Erythroblast (primary cell): ENCODE results near the gene GSTM3.
"Not testable (repeated sequence)": the region's sequence is repeated elsewhere in the genome, so short reads cannot be mapped to it uniquely, and the experiment has no call there.

Experiments used
- DNase-seq, 2 experiments: peaks; one replicate each; lab custom pipeline; 2025; lab: John Stamatoyannopoulos, UW
- GATA1 ChIP-seq: IDR thresholded peaks from 2 replicates; pipeline ENCODE4 v1.6.1; 2011; ENCODE audit warnings: low read depth, mild to moderate bottlenecking, control low read depth, low read length, moderate library complexity
- POLR2A ChIP-seq: IDR thresholded peaks from 2 replicates; pipeline ENCODE4 v1.6.1; 2011; ENCODE audit warnings: mild to moderate bottlenecking, low read length

Gene GSTM3

GRCh38 chr1:109761227-109762038, 20.6 kb upstream of the GSTM3 start:
- TF ChIP-seq GATA1: no peak
- TF ChIP-seq POLR2A: no peak
- DNase-seq: no peak

GRCh38 chr1:109760581-109761226, 19.9 kb upstream of the GSTM3 start:
- TF ChIP-seq GATA1 (no peak), POLR2A (no peak)
- DNase-seq: no peak

GRCh38 chr1:109759513-109760334, 18.9 kb upstream of the GSTM3 start:
- TF ChIP-seq GATA1 (no peak), POLR2A (no peak)
- DNase-seq: no peak

- TF ChIP-seq POLR2A (no peak), GATA1 (no peak)
- DNase-seq: no peak
These were observed 17.3 kb upstream of the GSTM3 start for GRCh38 chr1:109757936-109758786.

GRCh38 chr1:109756848-109757521, 16.1 kb upstream of the GSTM3 start:
- DNase-seq: no peak
- TF ChIP-seq POLR2A: no peak
- no peak for TF ChIP-seq GATA1

- DNase-seq: not testable (repeated sequence)
These were observed 15.5 kb upstream of the GSTM3 start for GRCh38 chr1:109756325-109756724.

- TF ChIP-seq POLR2A: no peak
- TF ChIP-seq GATA1: no peak
- DNase-seq: no peak
These were observed 13.9 kb upstream of the GSTM3 start for GRCh38 chr1:109754738-109755137.

- TF ChIP-seq POLR2A: no peak
- no peak for DNase-seq
These were observed 10.9 kb upstream of the GSTM3 start for GRCh38 chr1:109751531-109752260.

GRCh38 chr1:109750920-109751319, 10.1 kb upstream of the GSTM3 start:
- DNase-seq: no peak
- TF ChIP-seq POLR2A: no peak
- no peak for TF ChIP-seq GATA1

- no peak for DNase-seq
- TF ChIP-seq GATA1 (no peak), POLR2A (no peak)
These were observed 9.5 kb upstream of the GSTM3 start for GRCh38 chr1:109750241-109750882.

- DNase-seq: no peak
- no peak for TF ChIP-seq POLR2A
- no peak for TF ChIP-seq GATA1
These were observed 8.4 kb upstream of the GSTM3 start for GRCh38 chr1:109749221-109749620.

GRCh38 chr1:109748311-109748710, 7.5 kb upstream of the GSTM3 start:
- not testable (repeated sequence) for DNase-seq
